GM19240 (cell line): ENCODE data around the gene RSRC2.
A peak's percentile ranks its signal among the peaks of the same experiment; 100 is the strongest.
"Not testable (repeated sequence)": the region's sequence is repeated elsewhere in the genome, so short reads cannot be mapped to it uniquely, and the experiment has no call there.

Experiments
- DNase-seq: peaks from one replicate; pipeline ENCODE4 v3.0.0; 2011; ENCODE audit warnings: low spot score; ENCODE audit not compliant: insufficient read length

The RSRC2 gene

GRCh38 chr12:122519418-122519817, 7.3 kb downstream of the RSRC2 start:
- no peak for DNase-seq

GRCh38 chr12:122518908-122519307, 7.8 kb downstream of the RSRC2 start:
- no peak for DNase-seq

GRCh38 chr12:122517877-122518276, 8.9 kb downstream of the RSRC2 start:
- DNase-seq: no peak

- DNase-seq: no peak
Observed at GRCh38 chr12:122516544-122517361, 10.0 kb downstream of the RSRC2 start.

GRCh38 chr12:122515275-122515674, 11.5 kb downstream of the RSRC2 start:
- no peak for DNase-seq

GRCh38 chr12:122513660-122514059, 13.1 kb downstream of the RSRC2 start:
- no peak for DNase-seq

GRCh38 chr12:122513028-122513427, 13.7 kb downstream of the RSRC2 start:
- DNase-seq: not testable (repeated sequence)

GRCh38 chr12:122508163-122508562, 18.6 kb downstream of the RSRC2 start:
- DNase-seq: no peak

- no peak for DNase-seq
Observed at GRCh38 chr12:122506393-122506938, 20.3 kb downstream of the RSRC2 start.

- no peak for DNase-seq
Observed at GRCh38 chr12:122505419-122506051, 21.2 kb downstream of the RSRC2 start.

- no peak for DNase-seq
Observed at GRCh38 chr12:122503783-122504590, 22.7 kb downstream of the RSRC2 start.

GRCh38 chr12:122503147-122503751, 23.5 kb downstream of the RSRC2 start:
- no peak for DNase-seq

- no peak for DNase-seq
Observed at GRCh38 chr12:122501489-122501989, 25.2 kb downstream of the RSRC2 start.

GRCh38 chr12:122500685-122501488, 25.8 kb downstream of the RSRC2 start, which contains the start of gene ZCCHC8:
Gene ZCCHC8, minus strand, starts transcription at chr12:122500932. Its CDS starts 92 bp downstream, at chr12:122500840.
- DNase-seq: peak; percentile 80

GRCh38 chr12:122499991-122500684, 26.6 kb downstream of the RSRC2 start:
- peak; percentile 6 for DNase-seq

- no peak for DNase-seq
Observed at GRCh38 chr12:122495258-122495657, 31.5 kb downstream of the RSRC2 start.

GRCh38 chr12:122493222-122493621, 33.5 kb downstream of the RSRC2 start:
- DNase-seq: not testable (repeated sequence)

- DNase-seq: no peak
Observed at GRCh38 chr12:122491991-122492390, 34.7 kb downstream of the RSRC2 start.

- DNase-seq: no peak
Observed at GRCh38 chr12:122489038-122489437, 37.7 kb downstream of the RSRC2 start.
